K562 (cell line): ENCODE data around the gene ZBP1. TPM values are rescaled to one million over a fixed set of nuclear protein-coding genes. Genes with fewer than 3 reads are reported as not detected.

Source experiments
- ATAC-seq: fragments of 200-7000 bp; cut with Tn5 transposase; 3 replicates; pipeline ENCODE4 v1.9.1; 2020; ENCODE audit warnings: moderate library complexity
- BruUV-seq: library from RNA; stranded (reverse); fragments of 400-500 nt; replicated peaks from 2 replicates; lab custom pipeline; 2021; lab: Mats Ljungman, UMichigan
- CTCF ChIA-PET: fragments of 300-600 bp; formaldehyde crosslinking; extraction: SDS; loops from one replicate; lab custom pipeline; 2021; ENCODE audit warnings: low intra/inter-chr PET ratio; lab: Yijun Ruan, JAX
- POLR2A ChIA-PET: fragments of 300-600, 350-650 bp; sonication (Branson Sonifier 250); formaldehyde crosslinking; extraction: SDS; loops from one replicate; lab custom pipeline; 2021; ENCODE audit warnings: antibody characterized with exemption, inconsistent platforms; lab: Yijun Ruan, JAX
- DNase-seq, 4 experiments: peaks; one replicate each; pipeline versions ENCODE4 v3.0.0 to v3.0.0-alpha.2; 2011 to 2018; ENCODE audit warnings: low spot score in 3 of 4, mixed read lengths in 3 of 4; ENCODE audit errors: extremely low read depth in 1 of 4
- FAIRE-seq: peaks from 2 replicates; lab custom pipeline; 2011; peaks lifted over from hg19 to GRCh38; lab: Jason Lieb, UNC
- H2AFZ ChIP-seq: 2 replicates; pipeline ENCODE4 v1.6.0; 2011; ENCODE audit warnings: low read depth, low read length, control low read depth, inconsistent platforms
- H3K27ac ChIP-seq: fragments of 200-600 bp; 3 replicates; pipeline ENCODE4 v1.8.0; 2011; ENCODE audit warnings: low read depth, mild to moderate bottlenecking, control low read depth, inconsistent platforms, low read length, moderate library complexity, mixed read lengths; ENCODE audit errors: extremely low read depth
- H3K27me3 ChIP-seq, 2 experiments: fragments of 300-600 bp in 1 of 2; 2 replicates in 1 of 2; 3 replicates in 1 of 2; pipeline versions ENCODE4 v1.6.0 to v1.8.0; 2011; ENCODE audit warnings: inconsistent platforms in 2 of 2, low read length in 2 of 2, mild to moderate bottlenecking in 1 of 2, mixed read lengths in 1 of 2, moderate library complexity in 1 of 2; ENCODE audit not compliant: control insufficient read depth in 2 of 2, insufficient read depth in 2 of 2
- H3K36me3 ChIP-seq: fragments of 300-600 bp; 3 replicates; pipeline ENCODE4 v1.8.0; 2011; ENCODE audit warnings: mild to moderate bottlenecking, low read length, inconsistent platforms; ENCODE audit not compliant: control insufficient read depth, insufficient read depth
- H3K4me1 ChIP-seq, 2 experiments: fragments of 200-600 bp in 1 of 2; replicated peaks in 1 of 2; 2 replicates in 1 of 2; 3 replicates in 1 of 2; pipeline versions ENCODE4 v1.5.1 to v1.8.0; 2011; ENCODE audit warnings: inconsistent platforms in 2 of 2, low read length in 2 of 2, mild to moderate bottlenecking in 1 of 2, mixed read lengths in 1 of 2, moderate library complexity in 1 of 2; ENCODE audit not compliant: control insufficient read depth in 2 of 2, insufficient read depth in 2 of 2
- H3K4me2 ChIP-seq: 2 replicates; pipeline ENCODE4 v1.6.1; 2011; ENCODE audit warnings: low read length, control low read depth, inconsistent platforms, mixed read lengths; ENCODE audit not compliant: insufficient read depth
- H3K4me3 ChIP-seq: fragments of 200-600 bp; sonication (generic), shearing (Covaris generic); 2 replicates; pipeline ENCODE4 v1.5.1; 2016; ENCODE audit warnings: control low read depth, inconsistent platforms
- H3K79me2 ChIP-seq: fragments of 200-600 bp; 3 replicates; pipeline ENCODE4 v1.8.0; 2011; ENCODE audit warnings: low read length, inconsistent platforms; ENCODE audit not compliant: control insufficient read depth, insufficient read depth
- H3K9ac ChIP-seq, 2 experiments: 2 replicates each; pipeline versions ENCODE4 v1.6.0 to v1.6.1; 2011; ENCODE audit warnings: low read depth in 2 of 2, low read length in 2 of 2, control low read depth in 1 of 2, inconsistent platforms in 1 of 2, mild to moderate bottlenecking in 1 of 2, mixed read lengths in 1 of 2; ENCODE audit not compliant: insufficient read depth in 1 of 2
- H3K9me1 ChIP-seq: one replicate; pipeline ENCODE4 v1.6.0; 2011; ENCODE audit warnings: inconsistent platforms, mild to moderate bottlenecking, low read length, moderate library complexity; ENCODE audit not compliant: control insufficient read depth, insufficient read depth
- H3K9me3 ChIP-seq: replicated peaks from 2 replicates; pipeline ENCODE4 v1.5.1; 2011; ENCODE audit warnings: low read depth, low read length, inconsistent platforms; ENCODE audit not compliant: control insufficient read depth, insufficient read depth
- H4K20me1 ChIP-seq: replicated peaks from 2 replicates; pipeline ENCODE4 v1.6.1; 2011; ENCODE audit warnings: low read length, inconsistent platforms, mixed read lengths; ENCODE audit not compliant: control insufficient read depth, insufficient read depth
- CEBPG ChIP-seq, 3 experiments: fragments of 200-800 bp in 1 of 3; sonication (Bioruptor generic) in 1 of 3; sonication (generic) in 1 of 3; formaldehyde crosslinking in 1 of 3; IDR thresholded peaks in 2 of 3; conservative IDR thresholded peaks in 1 of 3; 2 replicates each; pipeline versions ENCODE4 v1.6.1 to v1.8.0; 2016 to 2022; ENCODE audit warnings: missing compliant biosample characterization in 2 of 3, missing genetic modification characterization in 2 of 3, mild to moderate bottlenecking in 1 of 3, missing genetic modification reagents in 1 of 3
- ZFP91 ChIP-seq: sonication (generic); formaldehyde crosslinking; IDR thresholded peaks from 2 replicates; pipeline ENCODE4 v1.8.0; 2022; ENCODE audit warnings: mild to moderate bottlenecking, missing genetic modification reagents
- WGBS: fragments of 100-300 bp; shearing (Covaris generic); methylation state at CpG from one replicate; pipeline ENCODE4 v1.1.6; 2016; ENCODE audit warnings: low coverage, mixed read lengths; ENCODE audit not compliant: insufficient coverage; ENCODE audit errors: missing lambda C conversion rate; 5-methylcytosine and 5-hydroxymethylcytosine counted together
- in situ Hi-C: fragments of 300-500 bp; cut with MboI; formaldehyde crosslinking; loops from 4 replicates; pipeline ENCODE4 v1.15.0; 2018; ENCODE audit warnings: inconsistent platforms, mixed read lengths
- intact Hi-C: fragments of 100-400 bp; cut with micrococcal nuclease; formaldehyde crosslinking; loops from 2 replicates; pipeline ENCODE4 v1.14.2; 2022
- polyA plus RNA-seq, 8 experiments: library from polyadenylated mRNA; depleted of rRNA in 4 of 8; stranded (reverse) in 5 of 8; unstranded in 3 of 8; fragments of >200 nt; fragmentation: Nextera tagmentation in 2 of 8; fragmentation: Illumina TruSeq in 1 of 8; extraction: Ambion mirVana in 2 of 8; extraction: Trizol in 1 of 8; gene quantifications; 2 replicates each; pipeline versions ENCODE4 v1.2.1 to v1.2.3, GENCODE V29; 2011 to 2014; ENCODE audit warnings: inconsistent platforms in 1 of 8, missing spikeins in 1 of 8
- total RNA-seq, 7 experiments: library from RNA; depleted of rRNA in 6 of 7; stranded (reverse); fragments of >200 nt in 6 of 7; fragmentation: Illumina TruSeq in 2 of 7; extraction: Trizol in 2 of 7; gene quantifications; 2 replicates each; pipeline versions ENCODE4 v1.2.1 to v1.2.3, GENCODE V29; 2011 to 2021; ENCODE audit warnings: low replicate concordance in 1 of 7

ZBP1 gene
- total and polyA plus RNA-seq, 9 of the 15 experiments (the other 6 are each of a cell fraction or from before 2014, with no cell fraction given), result not detected

GRCh38 chr20:57654998-57655808, 35.0 kb upstream of the ZBP1 start:
- no peak overlapping the region for H3K9ac ChIP-seq
- no peaks in the 10 kb centered on the region for H3K9me3 ChIP-seq
- no peaks in the 10 kb centered on the region for H3K36me3 ChIP-seq
- in situ Hi-C loops, result no loop called here
- BruUV-seq, result no TSS peak
- POLR2A ChIA-PET, result interaction anchor here (0.5 to 1.0 kb wide), 5 partner anchors 12 to 547 kb away, joined by 3 to 4 read pairs (median 3); no protein-coding TSS in a partner anchor
- TF ChIP-seq ZFP91 (no peak), CEBPG (CRISPR knock-in tag; IDR thresholded peaks at IDR 0.05) (no peak), CEBPG (tag; conservative IDR thresholded peaks at IDR 0.05 in 1 of 2, IDR thresholded peaks at IDR 0.05 in 1 of 2) (peak in 1 of 2 experiments; percentile 72; a peak in 2 of 4 replicates)
- TF ChIP-seq, all 486 proteins: peak for 1
- Histone ChIP-seq H3K79me2 (no peaks in the 10 kb centered on the region), H3K27me3 (peaks cover 30 to 82% of the 10 kb centered on the region in 2 experiments; a peak in 3 of 5 replicates), H3K27ac (no peak overlapping the region), H2AFZ (no peak overlapping the region), H4K20me1 (0 out of 2 replicates have a peak, but pooled peaks cover 9% of the 10 kb centered on the region), H3K9me1 (no peaks in the 10 kb centered on the region), H3K4me2 (no peak overlapping the region), H3K4me1 (peaks cover 0 to 18% of the 10 kb centered on the region in 2 experiments; a peak in 1 of 5 replicates), H3K4me3 (no peak overlapping the region)
- CTCF ChIA-PET, result interaction anchor here (1.1 to 3.1 kb wide), 4 partner anchors 58 to 555 kb away, joined by 3 to 32 read pairs (median 10); no protein-coding TSS in a partner anchor
- ATAC-seq (peak; percentile 53), DNase-seq (peak in 1 of 4 experiments; percentile 10), FAIRE-seq (no peak)
- 3% methylated on average over 19 of the region's 22 CpGs for WGBS
- intact Hi-C loops, result loop anchor here (1.0 to 10.0 kb wide), 5 partner anchors 58 to 524 kb away; no protein-coding TSS in a partner anchor
